ENCODE data around the gene NSDHL. TPM values are rescaled to one million over a fixed set of nuclear protein-coding genes. Genes with fewer than 3 reads are reported as not detected.
"Not testable (repeated sequence)": the region's sequence is repeated elsewhere in the genome, so short reads cannot be mapped to it uniquely, and the experiment has no call there.

The NSDHL gene
- total RNA-seq, 4 donors from 2014 or later = 1.4 to 21.0 (median 13.5) TPM

GRCh38 chrX:152908486-152908885, 77.6 kb downstream of the NSDHL start:
- H3K27ac ChIP-seq = no peak overlapping the region
- WGBS, 2 donors (ENCODE audit: low coverage in 1 of 2) = 68% methylated on average over 6 of the region's 14 CpGs; no CpG with 5 or more reads in 1 of the 2 donors
- no peaks in the 10 kb centered on the region for H3K4me1 ChIP-seq
- H3K27me3 ChIP-seq = no peaks in the 10 kb centered on the region
- no peak for TF ChIP-seq EP300 (IDR thresholded peaks at IDR 0.05; ENCODE audit: low read depth)
- TF ChIP-seq POLR2A (IDR thresholded peaks at IDR 0.05) = no peak
- no peak for TF ChIP-seq POLR2AphosphoS5 (IDR thresholded peaks at IDR 0.05)
- no peak for TF ChIP-seq CTCF (IDR thresholded peaks at IDR 0.05)
- no peak for DNase-seq
- H3K9me3 ChIP-seq = no peaks in the 10 kb centered on the region
- H3K4me3 ChIP-seq = no peak overlapping the region
- intact Hi-C loops (cut with DNase I; ENCODE audit: low total_unique reads) = no loop called here
- in situ Hi-C loops (cut with MboI; ENCODE audit: low pct_ligation_motif_present in 1 of 4, low pct_unique_long_range_greater_than_20kb in 1 of 4, low sequenced_read_pairs in 3 of 4) = no loop called here
- no peaks in the 10 kb centered on the region for H3K36me3 ChIP-seq

- H3K27ac ChIP-seq; H3K9me3 ChIP-seq; DNase-seq; H3K36me3 ChIP-seq; H3K4me3 ChIP-seq; H3K27me3 ChIP-seq; H3K4me1 ChIP-seq; intact Hi-C loops (cut with DNase I; ENCODE audit: low total_unique reads); in situ Hi-C loops (cut with MboI; ENCODE audit: low pct_ligation_motif_present in 1 of 4, low pct_unique_long_range_greater_than_20kb in 1 of 4, low sequenced_read_pairs in 3 of 4): not testable (repeated sequence)
- 77 to 82% methylated on average over 2 to 7 of the region's 7 CpGs for WGBS, 2 donors (ENCODE audit: low coverage in 1 of 2)
These were observed 79.2 kb downstream of the NSDHL start for GRCh38 chrX:152910018-152910417.

GRCh38 chrX:152912106-152912505, 81.2 kb downstream of the NSDHL start:
- in situ Hi-C loops (cut with MboI; ENCODE audit: low pct_ligation_motif_present in 1 of 4, low pct_unique_long_range_greater_than_20kb in 1 of 4, low sequenced_read_pairs in 3 of 4) = no loop called here

GRCh38 chrX:152912641-152913040, 81.8 kb downstream of the NSDHL start:
- Histone ChIP-seq H3K36me3 (no peaks in the 10 kb centered on the region), H3K4me1 (no peaks in the 10 kb centered on the region), H3K9me3 (no peaks in the 10 kb centered on the region), H3K27me3 (no peaks in the 10 kb centered on the region), H3K27ac (no peak overlapping the region), H3K4me3 (no peak overlapping the region)
- DNase-seq = no peak
- WGBS, 2 donors (ENCODE audit: low coverage in 1 of 2) = 80% methylated on average over 7 of the region's 7 CpGs; no CpG with 5 or more reads in 1 of the 2 donors
- in situ Hi-C loops (cut with MboI; ENCODE audit: low pct_ligation_motif_present in 1 of 4, low pct_unique_long_range_greater_than_20kb in 1 of 4, low sequenced_read_pairs in 3 of 4) = no loop called here
- intact Hi-C loops (cut with DNase I; ENCODE audit: low total_unique reads) = no loop called here
- no peak for TF ChIP-seq CTCF (IDR thresholded peaks at IDR 0.05)
- no peak for TF ChIP-seq POLR2AphosphoS5 (IDR thresholded peaks at IDR 0.05)
- TF ChIP-seq EP300 (IDR thresholded peaks at IDR 0.05; ENCODE audit: low read depth) = no peak
- no peak for TF ChIP-seq POLR2A (IDR thresholded peaks at IDR 0.05)

More at GRCh38 chrX:152912106-152912505, 81.2 kb downstream of the NSDHL start:
- no peak overlapping the region for H3K4me3 ChIP-seq
- no peaks in the 10 kb centered on the region for H3K9me3 ChIP-seq
- no peaks in the 10 kb centered on the region for H3K4me1 ChIP-seq
- no peak for DNase-seq
- no peaks in the 10 kb centered on the region for H3K27me3 ChIP-seq
- 65% methylated on average over 4 of the region's 4 CpGs; no CpG with 5 or more reads in 1 of the 2 donors for WGBS, 2 donors (ENCODE audit: low coverage in 1 of 2)
- no peaks in the 10 kb centered on the region for H3K36me3 ChIP-seq
- TF ChIP-seq CTCF (IDR thresholded peaks at IDR 0.05) (no peak), POLR2AphosphoS5 (IDR thresholded peaks at IDR 0.05) (no peak), POLR2A (IDR thresholded peaks at IDR 0.05) (no peak), EP300 (IDR thresholded peaks at IDR 0.05; ENCODE audit: low read depth) (no peak)
- intact Hi-C loops (cut with DNase I; ENCODE audit: low total_unique reads) = no loop called here
- no peak overlapping the region for H3K27ac ChIP-seq

GRCh38 chrX:152913346-152913745, 82.5 kb downstream of the NSDHL start:
- 76% methylated on average over 8 of the region's 10 CpGs; no CpG with 5 or more reads in 1 of the 2 donors for WGBS, 2 donors (ENCODE audit: low coverage in 1 of 2)
- intact Hi-C loops (cut with DNase I; ENCODE audit: low total_unique reads) = no loop called here
- H3K27me3 ChIP-seq = no peaks in the 10 kb centered on the region

More at GRCh38 chrX:152913346-152913745, 82.5 kb downstream of the NSDHL start:
- Histone ChIP-seq H3K4me3 (no peak overlapping the region), H3K36me3 (no peaks in the 10 kb centered on the region), H3K27ac (no peak overlapping the region), H3K9me3 (no peaks in the 10 kb centered on the region), H3K4me1 (no peaks in the 10 kb centered on the region)
- no peak for TF ChIP-seq POLR2AphosphoS5 (IDR thresholded peaks at IDR 0.05)
- TF ChIP-seq POLR2A (IDR thresholded peaks at IDR 0.05) = no peak
- TF ChIP-seq CTCF (IDR thresholded peaks at IDR 0.05) = no peak
- TF ChIP-seq EP300 (IDR thresholded peaks at IDR 0.05; ENCODE audit: low read depth) = no peak
- no peak for DNase-seq
- in situ Hi-C loops (cut with MboI; ENCODE audit: low pct_ligation_motif_present in 1 of 4, low pct_unique_long_range_greater_than_20kb in 1 of 4, low sequenced_read_pairs in 3 of 4) = no loop called here

Data from transverse colon (tissue), 4 donors.